ENCODE results near the gene PTPRG.

DNA sequence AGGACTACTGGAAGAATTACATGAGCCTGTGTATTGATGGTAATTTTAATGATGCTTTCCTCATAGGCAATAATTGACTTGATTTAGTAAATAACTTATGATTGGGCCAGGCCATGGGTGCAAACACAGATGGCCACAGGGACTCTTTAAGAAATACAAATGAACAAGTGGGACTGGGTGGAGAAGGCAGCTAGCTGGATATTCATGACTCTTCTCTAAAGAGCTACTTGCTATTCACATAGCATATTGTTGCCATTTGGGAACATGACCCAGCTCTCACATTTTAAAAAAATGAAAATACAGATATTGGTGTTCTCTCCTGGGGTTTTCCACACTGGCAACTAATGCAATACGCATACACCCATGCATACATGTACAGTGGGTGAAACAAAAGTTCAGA, 178.3 kb downstream of the PTPRG start:
- TF ChIP-seq, protein P1, sequence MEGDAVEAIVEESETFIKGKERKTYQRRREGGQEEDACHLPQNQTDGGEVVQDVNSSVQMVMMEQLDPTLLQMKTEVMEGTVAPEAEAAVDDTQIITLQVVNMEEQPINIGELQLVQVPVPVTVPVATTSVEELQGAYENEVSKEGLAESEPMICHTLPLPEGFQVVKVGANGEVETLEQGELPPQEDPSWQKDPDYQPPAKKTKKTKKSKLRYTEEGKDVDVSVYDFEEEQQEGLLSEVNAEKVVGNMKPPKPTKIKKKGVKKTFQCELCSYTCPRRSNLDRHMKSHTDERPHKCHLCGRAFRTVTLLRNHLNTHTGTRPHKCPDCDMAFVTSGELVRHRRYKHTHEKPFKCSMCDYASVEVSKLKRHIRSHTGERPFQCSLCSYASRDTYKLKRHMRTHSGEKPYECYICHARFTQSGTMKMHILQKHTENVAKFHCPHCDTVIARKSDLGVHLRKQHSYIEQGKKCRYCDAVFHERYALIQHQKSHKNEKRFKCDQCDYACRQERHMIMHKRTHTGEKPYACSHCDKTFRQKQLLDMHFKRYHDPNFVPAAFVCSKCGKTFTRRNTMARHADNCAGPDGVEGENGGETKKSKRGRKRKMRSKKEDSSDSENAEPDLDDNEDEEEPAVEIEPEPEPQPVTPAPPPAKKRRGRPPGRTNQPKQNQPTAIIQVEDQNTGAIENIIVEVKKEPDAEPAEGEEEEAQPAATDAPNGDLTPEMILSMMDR (IDR thresholded peaks at IDR 0.05), result no peak
- TF ChIP-seq POLR2A (IDR thresholded peaks at IDR 0.05), result no peak
- no peak for TF ChIP-seq POLR2AphosphoS5 (IDR thresholded peaks at IDR 0.05)
- no peak for TF ChIP-seq EP300 (IDR thresholded peaks at IDR 0.05)

Measured in suprapubic skin (tissue), 4 donors.